ENCODE data around the gene PPP1R12B. TPM values are rescaled to one million over a fixed set of nuclear protein-coding genes. Genes with fewer than 3 reads are reported as not detected.
A peak's percentile ranks its signal among the peaks of the same experiment; 100 is the strongest.

Gene PPP1R12B
- total RNA-seq, 1 donor from 2014 or later: 404 TPM

DNA sequence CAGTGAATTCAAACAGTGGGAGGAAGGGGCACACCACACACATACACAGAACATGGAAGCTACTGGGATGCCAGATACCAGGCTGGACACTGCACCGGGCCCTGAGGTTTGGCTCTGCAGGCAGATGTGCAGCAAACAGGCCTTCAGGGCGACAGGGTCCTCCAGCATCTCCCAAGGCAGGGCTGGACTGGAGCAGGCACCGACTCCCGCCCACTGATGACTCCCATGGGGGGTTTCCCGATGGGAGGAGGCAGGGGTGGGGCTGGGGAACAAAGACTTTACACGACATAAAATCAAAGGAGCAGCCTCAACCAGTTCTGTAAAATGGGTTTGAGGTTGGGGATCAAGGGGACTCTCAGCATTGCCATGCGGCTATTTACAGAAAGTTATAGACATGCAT is 243.6 kb downstream of the PPP1R12B start:
- Histone ChIP-seq H3K27me3 (no peaks in the 10 kb centered on the region), H3K27ac (peak overlapping the region; percentile 90 to 94), H3K9me3 (no peaks in the 10 kb centered on the region), H3K36me3 (peaks cover 7 to 31% of the 10 kb centered on the region in 2 donors), H3K4me1 (peaks cover 6 to 32% of the 10 kb centered on the region in 2 donors), H3K4me3 (no peak overlapping the region)
- intact Hi-C loops (cut with DNase I): loop anchor here (10.0 kb wide), 1 partner anchor 247 kb away; the partner anchor contains the start of genes PPP1R12B and UBE2T
- no peak for DNase-seq (ENCODE audit: low spot score in 2 of 2)
- TF ChIP-seq, protein P1, sequence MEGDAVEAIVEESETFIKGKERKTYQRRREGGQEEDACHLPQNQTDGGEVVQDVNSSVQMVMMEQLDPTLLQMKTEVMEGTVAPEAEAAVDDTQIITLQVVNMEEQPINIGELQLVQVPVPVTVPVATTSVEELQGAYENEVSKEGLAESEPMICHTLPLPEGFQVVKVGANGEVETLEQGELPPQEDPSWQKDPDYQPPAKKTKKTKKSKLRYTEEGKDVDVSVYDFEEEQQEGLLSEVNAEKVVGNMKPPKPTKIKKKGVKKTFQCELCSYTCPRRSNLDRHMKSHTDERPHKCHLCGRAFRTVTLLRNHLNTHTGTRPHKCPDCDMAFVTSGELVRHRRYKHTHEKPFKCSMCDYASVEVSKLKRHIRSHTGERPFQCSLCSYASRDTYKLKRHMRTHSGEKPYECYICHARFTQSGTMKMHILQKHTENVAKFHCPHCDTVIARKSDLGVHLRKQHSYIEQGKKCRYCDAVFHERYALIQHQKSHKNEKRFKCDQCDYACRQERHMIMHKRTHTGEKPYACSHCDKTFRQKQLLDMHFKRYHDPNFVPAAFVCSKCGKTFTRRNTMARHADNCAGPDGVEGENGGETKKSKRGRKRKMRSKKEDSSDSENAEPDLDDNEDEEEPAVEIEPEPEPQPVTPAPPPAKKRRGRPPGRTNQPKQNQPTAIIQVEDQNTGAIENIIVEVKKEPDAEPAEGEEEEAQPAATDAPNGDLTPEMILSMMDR (IDR thresholded peaks at IDR 0.05): no peak

DNA sequence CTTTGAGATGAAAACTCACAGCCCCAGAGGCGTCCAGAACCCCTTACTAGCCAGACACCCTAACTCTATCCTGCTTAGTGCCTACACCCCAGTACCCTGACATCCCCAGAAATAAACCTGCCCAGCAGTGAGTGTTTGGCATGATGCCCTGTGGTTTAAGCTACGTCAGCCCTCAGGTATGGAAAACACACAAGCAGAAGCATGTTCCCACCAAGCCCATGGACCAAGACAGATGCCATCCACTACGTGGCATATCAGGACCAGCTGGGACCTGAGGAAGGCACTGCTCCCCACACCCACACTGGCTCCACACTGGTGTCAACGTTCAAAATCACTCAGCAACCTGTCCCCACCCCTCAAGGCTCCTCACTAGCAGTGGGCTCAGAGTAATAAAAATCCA is 245.3 kb downstream of the PPP1R12B start:
- H3K36me3 ChIP-seq: peaks cover 7 to 44% of the 10 kb centered on the region in 2 donors
- H3K27me3 ChIP-seq: no peaks in the 10 kb centered on the region
- H3K4me1 ChIP-seq: peaks cover 0 to 16% of the 10 kb centered on the region in 2 donors
- intact Hi-C loops (cut with DNase I): loop anchor here (10.0 kb wide), 1 partner anchor 249 kb away; the partner anchor contains the start of genes PPP1R12B and UBE2T
- peak in 1 of 2 donors; percentile 64 for DNase-seq (ENCODE audit: low spot score in 2 of 2)
- TF ChIP-seq, protein P1 (IDR thresholded peaks at IDR 0.05): no peak
- H3K4me3 ChIP-seq: no peak overlapping the region
- no peaks in the 10 kb centered on the region for H3K9me3 ChIP-seq
- peak overlapping the region; percentile 74 to 90 for H3K27ac ChIP-seq

DNA sequence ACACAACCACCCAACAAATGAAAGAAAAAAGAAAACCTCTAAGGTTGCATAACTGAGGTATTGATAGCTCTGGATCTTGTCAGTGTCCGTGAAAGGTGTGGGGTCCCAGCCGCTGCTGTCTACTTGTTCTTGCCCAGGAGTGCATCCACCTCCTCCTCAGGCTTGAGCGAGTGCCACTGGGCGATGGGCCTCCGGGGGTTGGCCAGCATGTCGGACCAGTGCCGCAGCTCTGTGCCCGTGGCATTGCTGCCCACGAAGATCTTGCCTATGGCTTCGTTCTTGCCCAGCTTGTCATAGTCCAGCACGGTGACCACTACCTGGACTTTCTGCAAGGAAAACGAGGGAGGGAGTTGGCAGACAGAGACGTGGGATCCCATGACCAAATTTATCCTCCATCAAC is 248.1 kb downstream of the PPP1R12B start:
- H3K36me3 ChIP-seq: peaks cover 9 to 49% of the 10 kb centered on the region in 2 donors
- TF ChIP-seq, protein P1 (IDR thresholded peaks at IDR 0.05): no peak
- H3K4me3 ChIP-seq: no peak overlapping the region
- DNase-seq (ENCODE audit: low spot score in 2 of 2): no peak
- H3K4me1 ChIP-seq: peaks cover 0 to 12% of the 10 kb centered on the region in 2 donors
- peak overlapping the region; percentile 7 to 12 for H3K27ac ChIP-seq
- no peaks in the 10 kb centered on the region for H3K27me3 ChIP-seq
- intact Hi-C loops (cut with DNase I): loop anchor here (10.0 kb wide), 1 partner anchor 252 kb away; the partner anchor contains the start of genes PPP1R12B and UBE2T
- H3K9me3 ChIP-seq: no peaks in the 10 kb centered on the region

DNA sequence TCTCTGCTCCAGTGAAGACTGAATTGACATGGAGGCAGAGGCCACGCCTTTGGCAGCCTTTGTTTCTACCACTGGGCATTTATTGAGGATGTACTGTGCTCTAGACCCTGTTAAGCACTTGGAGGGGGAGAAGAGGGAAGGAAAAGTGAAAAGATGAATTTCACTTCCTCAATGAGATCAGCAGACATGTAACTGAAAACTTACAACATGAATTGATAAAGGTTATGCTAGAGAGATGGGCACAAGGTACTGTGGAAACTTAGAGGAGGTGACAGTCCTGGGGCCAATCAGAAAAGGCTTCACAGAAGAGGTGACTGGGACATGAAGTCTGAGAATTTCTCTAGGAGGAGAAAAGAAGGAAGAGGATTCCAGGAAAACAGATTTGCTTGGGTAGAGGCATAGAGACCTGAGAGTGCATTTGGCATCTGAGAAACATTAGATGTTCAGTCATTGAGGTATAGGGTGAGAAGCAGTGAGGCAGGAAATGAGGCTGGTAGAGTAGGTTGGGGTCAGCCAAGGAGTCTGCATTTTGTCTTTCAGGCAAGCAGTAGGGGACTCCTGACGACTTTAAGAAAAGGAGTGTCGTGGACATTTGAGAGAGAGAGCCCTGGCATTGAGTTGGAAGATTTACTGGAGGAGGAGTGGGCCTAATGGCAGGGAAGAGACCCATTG is 248.7 kb downstream of the PPP1R12B start:
- peak overlapping the region; percentile 12 to 45 for H3K27ac ChIP-seq

DNA sequence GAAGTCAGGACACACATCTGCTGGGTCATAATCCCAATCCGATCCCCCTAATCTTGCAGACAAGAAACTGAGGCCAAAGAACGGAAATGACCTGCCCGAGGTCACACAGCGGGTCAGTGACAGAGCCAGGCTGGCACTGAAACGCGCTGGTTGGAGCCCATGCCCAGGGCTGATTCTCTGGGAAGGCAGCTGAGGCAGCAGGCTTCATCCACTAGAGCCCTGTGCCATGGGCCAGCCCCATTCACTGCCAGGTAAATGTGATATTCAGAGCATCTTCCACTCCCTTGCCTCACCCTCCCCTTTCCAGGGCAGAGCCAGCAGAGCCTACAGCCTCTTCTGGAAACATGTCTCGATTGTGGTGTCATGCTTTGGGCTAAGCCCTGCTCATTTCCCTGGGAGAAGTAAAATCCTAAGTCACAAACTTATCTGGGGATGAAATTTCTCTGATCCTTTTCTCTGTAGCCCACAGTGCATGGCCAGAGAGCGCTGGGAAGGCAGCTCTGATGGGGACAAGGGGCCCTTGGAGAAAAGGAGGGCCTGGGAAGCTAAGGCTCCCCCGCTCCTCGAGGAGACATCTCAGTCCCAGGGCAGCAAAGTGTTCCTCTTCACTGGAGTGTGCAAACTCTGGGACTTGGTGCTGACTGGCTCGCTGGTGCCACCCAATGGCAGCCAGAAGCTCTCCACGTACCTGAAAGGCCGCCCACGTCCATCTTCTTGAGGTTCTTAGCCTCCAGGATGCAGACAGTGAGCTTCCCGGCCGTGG is 251.4 kb downstream of the PPP1R12B start:
- Histone ChIP-seq H3K9me3 (no peaks in the 10 kb centered on the region), H3K27ac (peak overlapping the region; percentile 45 to 69), H3K4me1 (peaks cover 0 to 5% of the 10 kb centered on the region in 2 donors), H3K4me3 (no peak overlapping the region), H3K27me3 (no peaks in the 10 kb centered on the region), H3K36me3 (peaks cover 27 to 65% of the 10 kb centered on the region in 2 donors)
- intact Hi-C loops (cut with DNase I): loop anchor here (2.0 to 10.0 kb wide), 2 partner anchors 99 to 255 kb away; partner anchors contain the start of genes PPP1R12B and UBE2T
- TF ChIP-seq, protein P1 (IDR thresholded peaks at IDR 0.05): peak; percentile 70 to 84 (median 83)
- DNase-seq (ENCODE audit: low spot score in 2 of 2): peak in 1 of 2 donors; percentile 82

More for the DNA sequence above, 248.7 kb downstream of the PPP1R12B start:
- H3K4me3 ChIP-seq: no peak overlapping the region
- no peak for DNase-seq (ENCODE audit: low spot score in 2 of 2)
- intact Hi-C loops (cut with DNase I): loop anchor here (10.0 kb wide), 1 partner anchor 252 kb away; the partner anchor contains the start of genes PPP1R12B and UBE2T
- no peaks in the 10 kb centered on the region for H3K9me3 ChIP-seq
- H3K27me3 ChIP-seq: no peaks in the 10 kb centered on the region
- TF ChIP-seq, protein P1 (IDR thresholded peaks at IDR 0.05): no peak
- peaks cover 15 to 49% of the 10 kb centered on the region in 2 donors for H3K36me3 ChIP-seq
- peaks cover 0 to 12% of the 10 kb centered on the region in 2 donors for H3K4me1 ChIP-seq
